BJ (cell line): Measurements from ENCODE around the gene ITM2B. TPM values are rescaled to one million over a fixed set of nuclear protein-coding genes. Genes with fewer than 3 reads are reported as not detected.

Experiments
- CTCF ChIA-PET: fragments of 350-600 bp; formaldehyde crosslinking; extraction: SDS; loops from one replicate; lab custom pipeline; 2021; ENCODE audit warnings: antibody characterized with exemption, inconsistent platforms; lab: Yijun Ruan, JAX
- POLR2A ChIA-PET: fragments of 300-600 bp; sonication (Branson Sonifier 250); formaldehyde crosslinking; extraction: SDS; loops from one replicate; lab custom pipeline; 2021; ENCODE audit warnings: antibody characterized with exemption; lab: Charles Lee
- DNase-seq: peaks from one replicate; pipeline ENCODE4 v3.0.0-alpha.2; 2011; ENCODE audit warnings: low read depth
- H3K27me3 ChIP-seq: 2 replicates; pipeline ENCODE4 v1.6.0; 2011; ENCODE audit warnings: low read length; ENCODE audit not compliant: control insufficient read depth, insufficient read depth
- H3K36me3 ChIP-seq: 2 replicates; pipeline ENCODE4 v1.5.1; 2011; ENCODE audit warnings: low read length; ENCODE audit not compliant: control insufficient read depth, insufficient read depth
- H3K4me3 ChIP-seq: 2 replicates; pipeline ENCODE4 v1.5.1; 2011; ENCODE audit warnings: low read depth, mild to moderate bottlenecking, control low read depth, low read length
- polyA plus RNA-seq: library from polyadenylated mRNA; depleted of rRNA; stranded (reverse); fragments of >200 nt; gene quantifications from 2 replicates; pipeline ENCODE4 v1.2.3, GENCODE V29; 2011; rRNA removed
- TF ChIP-seq, protein P1 (sequence below): IDR thresholded peaks from 2 replicates; pipeline ENCODE4 v1.5.1; 2011; ENCODE audit warnings: low read depth, mild to moderate bottlenecking, control low read depth, inconsistent platforms, low read length, moderate library complexity; ENCODE audit not compliant: insufficient read depth

Gene ITM2B
- polyA plus RNA-seq, 1 experiment, result 173 TPM

DNA sequence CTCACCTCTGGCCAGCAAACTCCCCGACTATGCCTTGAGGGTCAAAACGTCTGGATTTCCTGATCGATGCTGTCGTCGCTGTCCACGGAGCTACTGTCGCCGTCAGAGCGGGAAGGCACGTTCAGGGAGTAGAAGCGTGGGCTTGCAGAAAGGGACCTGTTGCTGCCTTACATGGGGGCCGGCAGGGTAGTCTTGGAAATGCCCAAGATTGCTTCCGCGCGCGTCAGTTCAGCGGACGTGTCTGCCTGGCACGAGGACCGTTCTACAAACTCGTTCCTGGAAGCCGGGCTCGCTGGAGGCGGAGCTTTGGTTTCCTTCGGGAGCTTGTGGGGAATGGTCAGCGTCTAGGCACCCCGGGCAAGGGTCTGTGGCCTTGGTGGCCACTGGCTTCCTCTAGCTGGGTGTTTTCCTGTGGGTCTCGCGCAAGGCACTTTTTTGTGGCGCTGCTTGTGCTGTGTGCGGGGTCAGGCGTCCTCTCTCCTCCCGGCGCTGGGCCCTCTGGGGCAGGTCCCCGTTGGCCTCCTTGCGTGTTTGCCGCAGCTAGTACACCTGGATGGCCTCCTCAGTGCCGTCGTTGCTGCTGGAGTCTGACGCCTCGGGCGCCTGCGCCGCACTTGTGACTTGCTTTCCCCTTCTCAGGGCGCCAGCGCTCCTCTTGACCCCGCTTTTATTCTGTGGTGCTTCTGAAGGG lies 86.0 kb downstream of the ITM2B start:
- TF ChIP-seq, protein P1, sequence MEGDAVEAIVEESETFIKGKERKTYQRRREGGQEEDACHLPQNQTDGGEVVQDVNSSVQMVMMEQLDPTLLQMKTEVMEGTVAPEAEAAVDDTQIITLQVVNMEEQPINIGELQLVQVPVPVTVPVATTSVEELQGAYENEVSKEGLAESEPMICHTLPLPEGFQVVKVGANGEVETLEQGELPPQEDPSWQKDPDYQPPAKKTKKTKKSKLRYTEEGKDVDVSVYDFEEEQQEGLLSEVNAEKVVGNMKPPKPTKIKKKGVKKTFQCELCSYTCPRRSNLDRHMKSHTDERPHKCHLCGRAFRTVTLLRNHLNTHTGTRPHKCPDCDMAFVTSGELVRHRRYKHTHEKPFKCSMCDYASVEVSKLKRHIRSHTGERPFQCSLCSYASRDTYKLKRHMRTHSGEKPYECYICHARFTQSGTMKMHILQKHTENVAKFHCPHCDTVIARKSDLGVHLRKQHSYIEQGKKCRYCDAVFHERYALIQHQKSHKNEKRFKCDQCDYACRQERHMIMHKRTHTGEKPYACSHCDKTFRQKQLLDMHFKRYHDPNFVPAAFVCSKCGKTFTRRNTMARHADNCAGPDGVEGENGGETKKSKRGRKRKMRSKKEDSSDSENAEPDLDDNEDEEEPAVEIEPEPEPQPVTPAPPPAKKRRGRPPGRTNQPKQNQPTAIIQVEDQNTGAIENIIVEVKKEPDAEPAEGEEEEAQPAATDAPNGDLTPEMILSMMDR, result no peak
- CTCF ChIA-PET, result interaction anchor here (1.3 kb wide), 1 partner anchor 10 kb away, joined by 3 read pairs; no protein-coding TSS in a partner anchor
- POLR2A ChIA-PET, result no interaction called here
- peaks cover 16% of the 10 kb centered on the region for H3K36me3 ChIP-seq
- DNase-seq, result no peak
- H3K4me3 ChIP-seq, result no peak overlapping the region
- H3K27me3 ChIP-seq, result no peaks in the 10 kb centered on the region

Other genes with a start within 250 kb of the ITM2B start
- gene SUCLA2, start 231.9 kb upstream of the ITM2B start, polyA plus RNA-seq, result 19.1 and 38.1 TPM in 2 replicates
- gene NUDT15, start 195.5 kb upstream of the ITM2B start, polyA plus RNA-seq, result 8.2 and 13.5 TPM in 2 replicates
- 30.1 and 41.3 TPM in 2 replicates for gene MED4, start 138.1 kb upstream of the ITM2B start, polyA plus RNA-seq
- 11.2 and 22.9 TPM in 2 replicates for gene RB1, start 70.5 kb downstream of the ITM2B start, polyA plus RNA-seq
- 4.4 and 12.7 TPM in 2 replicates for gene LPAR6, start 179.9 kb downstream of the ITM2B start, polyA plus RNA-seq